Activated naive CD8-positive, alpha-beta T cell (primary cell): Measurements from ENCODE around the gene DENND1A.
"Not testable (repeated sequence)": the region's sequence is repeated elsewhere in the genome, so short reads cannot be mapped to it uniquely, and the experiment has no call there.

Experiments used
- H3K27ac Mint-ChIP-seq: one replicate; pipeline ENCODE4 v1.8.0; 2021; ENCODE audit warnings: mixed read lengths
- H3K27me3 Mint-ChIP-seq: one replicate; pipeline ENCODE4 v1.8.0; 2021; ENCODE audit warnings: mixed read lengths
- H3K36me3 Mint-ChIP-seq: one replicate; pipeline ENCODE4 v1.8.0; 2021; ENCODE audit warnings: mixed read lengths
- H3K4me1 Mint-ChIP-seq: one replicate; pipeline ENCODE4 v1.8.0; 2021; ENCODE audit warnings: low read depth, mixed read lengths
- H3K4me3 Mint-ChIP-seq: one replicate; pipeline ENCODE4 v1.8.0; 2021; ENCODE audit warnings: mild to moderate bottlenecking, mixed read lengths
- H3K9me3 Mint-ChIP-seq: one replicate; pipeline ENCODE4 v1.8.0; 2021; ENCODE audit warnings: low read depth, mixed read lengths

DENND1A gene

DNA sequence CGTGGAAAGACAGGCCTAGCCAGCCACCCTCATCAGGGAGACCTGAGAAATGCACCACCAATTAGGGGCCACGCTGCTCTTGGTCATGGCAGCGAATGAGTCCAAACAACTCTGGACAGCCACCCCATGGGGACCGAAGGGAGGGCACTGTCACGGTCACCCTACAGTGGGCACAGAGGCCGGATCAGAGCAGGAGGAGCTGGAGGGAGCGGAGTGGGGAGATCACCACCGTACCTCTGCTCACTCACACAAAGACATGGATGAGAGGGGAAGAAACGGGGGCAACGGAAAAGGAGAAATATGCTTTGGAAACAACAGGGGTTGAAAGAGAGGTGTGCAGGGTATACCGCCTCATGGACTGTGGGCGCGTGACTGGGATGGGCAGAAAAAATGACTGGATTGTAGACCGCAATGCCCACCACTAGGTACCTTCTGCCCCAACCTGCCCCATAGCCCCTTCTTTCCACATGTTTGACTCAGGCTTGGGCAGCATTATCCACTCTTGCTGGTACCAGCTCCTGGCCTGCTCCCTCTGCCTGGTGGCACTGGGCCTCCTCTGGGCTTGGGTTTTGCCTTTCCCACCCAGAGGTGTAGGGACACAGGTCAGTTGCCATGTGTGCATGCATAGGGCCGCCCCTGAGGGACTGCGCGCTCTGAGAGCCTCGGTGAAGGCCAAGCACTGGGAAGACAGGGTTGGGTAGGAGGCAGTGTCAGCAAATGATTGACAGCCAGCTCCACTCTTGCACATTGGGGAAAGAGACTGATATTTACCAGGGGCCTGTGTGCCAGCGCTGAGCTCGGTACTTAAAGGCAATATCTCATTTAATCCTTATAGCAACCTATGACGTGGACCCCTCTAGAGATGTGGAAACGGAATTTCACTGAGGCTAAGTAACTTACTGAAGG lies 497.3 kb downstream of the DENND1A start:
- no peaks in the 10 kb centered on the region for H3K27me3 Mint-ChIP-seq
- no peaks in the 10 kb centered on the region for H3K4me1 Mint-ChIP-seq
- H3K27ac Mint-ChIP-seq: no peak overlapping the region
- peaks cover 30% of the 10 kb centered on the region for H3K36me3 Mint-ChIP-seq
- H3K9me3 Mint-ChIP-seq: peaks cover 5% of the 10 kb centered on the region
- H3K4me3 Mint-ChIP-seq: no peak overlapping the region

DNA sequence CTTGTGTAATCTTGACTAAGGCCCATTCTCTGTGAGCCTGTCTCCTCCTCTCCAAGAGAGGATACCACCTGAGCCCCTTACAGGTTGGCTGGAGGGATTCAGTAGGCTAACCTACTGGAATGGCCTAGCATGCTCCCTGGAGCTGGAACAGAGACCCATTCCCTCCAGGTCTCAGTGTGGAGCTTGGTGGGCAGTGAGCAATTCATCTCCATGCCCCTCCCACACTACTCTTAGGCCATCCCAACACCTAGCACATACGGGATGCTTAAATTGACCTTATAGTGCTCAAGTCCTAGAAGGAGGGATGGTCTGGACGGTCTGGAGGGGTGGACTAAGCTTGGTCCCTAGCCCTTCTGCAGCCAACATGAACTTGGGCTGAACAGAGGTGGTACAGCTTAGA lies 498.3 kb downstream of the DENND1A start:
- no peaks in the 10 kb centered on the region for H3K4me1 Mint-ChIP-seq
- H3K27me3 Mint-ChIP-seq: no peaks in the 10 kb centered on the region
- H3K27ac Mint-ChIP-seq: no peak overlapping the region
- H3K4me3 Mint-ChIP-seq: no peak overlapping the region
- H3K9me3 Mint-ChIP-seq: peaks cover 5% of the 10 kb centered on the region
- peaks cover 32% of the 10 kb centered on the region for H3K36me3 Mint-ChIP-seq

DNA sequence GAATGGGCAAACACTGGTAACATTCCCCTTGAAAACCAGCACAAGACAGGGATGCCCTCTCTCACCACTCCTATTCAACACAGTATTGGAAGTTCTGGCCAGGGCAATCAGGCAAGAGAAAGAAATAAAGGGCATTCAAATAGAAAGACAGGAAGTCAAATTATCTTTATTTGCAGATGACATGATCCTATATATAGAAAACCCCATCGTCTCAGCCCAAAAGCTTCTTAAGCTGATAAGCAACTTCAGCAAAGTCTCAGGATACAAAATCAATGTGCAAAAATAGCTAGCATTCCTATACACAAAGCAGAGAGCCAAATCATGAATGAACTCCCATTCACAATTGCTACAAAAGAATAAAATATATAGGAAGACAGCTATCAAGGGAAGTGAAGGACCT lies 501.5 kb downstream of the DENND1A start:
- not testable (repeated sequence) for H3K27me3 Mint-ChIP-seq, H3K27ac Mint-ChIP-seq, H3K4me3 Mint-ChIP-seq, H3K9me3 Mint-ChIP-seq, H3K4me1 Mint-ChIP-seq
- H3K36me3 Mint-ChIP-seq: peaks cover 29% of the 10 kb centered on the region

DNA sequence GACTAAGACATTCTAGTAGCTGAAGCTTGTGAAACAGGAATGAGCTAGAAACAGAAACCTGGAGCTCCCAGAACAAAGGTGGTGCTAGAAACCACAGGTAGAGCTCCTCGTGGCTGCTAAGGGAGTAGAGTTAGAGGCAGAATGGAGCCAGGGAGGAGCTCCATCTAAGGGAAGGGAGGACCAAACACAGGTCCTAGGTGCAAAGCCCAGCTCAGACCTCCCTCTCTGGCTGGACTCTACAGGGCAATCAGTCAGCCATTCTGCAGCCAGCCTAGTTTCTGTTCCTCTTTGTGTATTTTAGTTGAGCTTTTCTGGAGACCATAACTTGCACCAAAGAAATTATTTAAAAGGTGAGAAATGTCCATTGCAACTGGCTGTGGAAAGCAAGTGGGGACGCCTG lies 503.5 kb downstream of the DENND1A start:
- H3K4me3 Mint-ChIP-seq: no peak overlapping the region
- H3K36me3 Mint-ChIP-seq: peaks cover 26% of the 10 kb centered on the region
- no peaks in the 10 kb centered on the region for H3K27me3 Mint-ChIP-seq
- no peaks in the 10 kb centered on the region for H3K4me1 Mint-ChIP-seq
- peaks cover 5% of the 10 kb centered on the region for H3K9me3 Mint-ChIP-seq
- H3K27ac Mint-ChIP-seq: no peak overlapping the region

DNA sequence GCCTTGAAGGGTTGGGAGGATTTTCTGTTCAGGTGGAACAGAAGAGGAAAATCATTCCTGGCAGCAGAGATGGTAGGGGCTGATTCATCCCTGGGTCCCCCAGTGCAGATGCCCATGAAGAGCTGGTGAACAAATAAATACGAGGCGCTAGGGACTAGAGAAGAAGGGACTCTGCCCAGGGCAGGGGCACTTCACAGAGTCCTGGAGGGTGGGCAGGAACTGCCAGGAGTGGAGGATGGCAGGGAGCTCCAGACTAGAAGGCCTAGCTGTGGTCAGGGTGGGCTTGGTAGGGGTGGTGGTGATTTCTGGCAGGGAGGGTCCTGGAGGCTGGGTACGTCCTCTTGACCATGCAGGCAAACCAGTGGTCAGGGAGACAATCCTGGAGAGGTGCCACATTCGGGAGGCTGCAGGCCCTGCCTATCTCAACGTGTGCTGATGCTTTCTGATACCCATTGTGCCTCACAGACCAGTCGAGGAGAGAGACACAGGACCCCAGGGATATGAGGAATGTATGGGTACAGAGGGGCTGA lies 504.0 kb downstream of the DENND1A start:
- no peaks in the 10 kb centered on the region for H3K4me1 Mint-ChIP-seq
- no peak overlapping the region for H3K27ac Mint-ChIP-seq
- H3K9me3 Mint-ChIP-seq: peaks cover 5% of the 10 kb centered on the region
- peaks cover 23% of the 10 kb centered on the region for H3K36me3 Mint-ChIP-seq
- no peaks in the 10 kb centered on the region for H3K27me3 Mint-ChIP-seq
- H3K4me3 Mint-ChIP-seq: no peak overlapping the region

DNA sequence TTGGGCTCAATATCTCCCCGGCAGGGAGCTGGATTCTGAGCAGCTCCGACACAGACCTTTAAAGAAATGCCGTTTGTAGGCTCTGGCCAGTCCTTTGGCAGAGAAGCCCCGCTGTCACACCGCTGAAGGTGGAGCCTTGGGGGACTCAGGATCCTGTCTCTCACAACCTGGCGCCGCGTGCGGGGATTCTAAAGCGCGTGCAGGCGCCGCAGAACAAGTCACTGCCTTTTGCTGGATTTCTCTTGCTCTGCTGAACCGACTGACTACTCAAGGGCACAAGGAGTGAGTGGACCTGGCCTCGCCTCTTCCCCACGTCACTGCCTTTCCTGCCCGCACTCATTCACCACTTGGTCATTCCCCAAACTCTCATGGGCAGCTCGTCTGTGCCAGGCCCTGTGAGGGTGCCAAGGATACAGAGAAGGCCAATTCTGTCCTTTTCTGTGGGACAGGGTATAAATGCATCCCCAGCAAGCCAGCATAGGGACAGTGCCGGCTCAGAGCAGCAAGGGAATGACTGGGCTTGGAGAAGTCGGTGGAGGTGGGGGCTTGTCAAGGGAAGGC lies 504.6 kb downstream of the DENND1A start:
- H3K4me3 Mint-ChIP-seq: no peak overlapping the region
- peaks cover 5% of the 10 kb centered on the region for H3K9me3 Mint-ChIP-seq
- peaks cover 21% of the 10 kb centered on the region for H3K36me3 Mint-ChIP-seq
- no peak overlapping the region for H3K27ac Mint-ChIP-seq
- no peaks in the 10 kb centered on the region for H3K4me1 Mint-ChIP-seq
- H3K27me3 Mint-ChIP-seq: no peaks in the 10 kb centered on the region

DNA sequence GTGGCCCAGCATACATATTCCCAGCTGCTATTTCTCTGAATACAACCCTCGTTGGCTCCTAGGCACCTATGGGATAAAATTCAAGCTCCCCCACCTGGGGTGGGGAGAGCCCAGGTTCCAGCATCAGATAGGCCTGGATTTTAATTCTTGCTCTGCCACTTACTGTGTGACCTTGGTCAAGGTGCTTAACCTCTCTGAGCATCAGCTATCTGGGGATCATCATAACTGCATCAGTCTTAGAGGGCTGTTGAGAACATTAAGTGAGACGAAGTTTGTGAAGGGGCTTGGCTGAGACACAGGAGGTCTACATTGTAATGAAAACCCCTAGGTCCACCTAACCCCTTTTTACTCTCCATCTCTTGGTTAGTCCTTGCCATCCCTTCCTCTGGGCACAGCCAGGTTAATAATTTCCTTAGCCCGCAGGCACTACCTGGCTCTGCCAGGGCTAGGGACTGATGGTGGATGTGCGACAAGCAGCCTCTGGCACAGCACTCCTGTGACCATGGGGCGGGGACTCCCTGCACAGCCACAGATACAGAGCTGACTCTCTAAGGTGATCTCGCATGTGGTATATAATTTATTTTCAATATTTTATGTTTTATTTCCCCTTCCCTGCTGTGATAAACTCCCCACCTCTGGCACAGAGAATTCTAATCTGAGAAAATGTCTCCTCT lies 505.2 kb downstream of the DENND1A start:
- no peak overlapping the region for H3K4me3 Mint-ChIP-seq
- no peaks in the 10 kb centered on the region for H3K27me3 Mint-ChIP-seq
- peaks cover 2% of the 10 kb centered on the region for H3K9me3 Mint-ChIP-seq
- no peak overlapping the region for H3K27ac Mint-ChIP-seq
- no peaks in the 10 kb centered on the region for H3K4me1 Mint-ChIP-seq
- H3K36me3 Mint-ChIP-seq: peaks cover 16% of the 10 kb centered on the region

DNA sequence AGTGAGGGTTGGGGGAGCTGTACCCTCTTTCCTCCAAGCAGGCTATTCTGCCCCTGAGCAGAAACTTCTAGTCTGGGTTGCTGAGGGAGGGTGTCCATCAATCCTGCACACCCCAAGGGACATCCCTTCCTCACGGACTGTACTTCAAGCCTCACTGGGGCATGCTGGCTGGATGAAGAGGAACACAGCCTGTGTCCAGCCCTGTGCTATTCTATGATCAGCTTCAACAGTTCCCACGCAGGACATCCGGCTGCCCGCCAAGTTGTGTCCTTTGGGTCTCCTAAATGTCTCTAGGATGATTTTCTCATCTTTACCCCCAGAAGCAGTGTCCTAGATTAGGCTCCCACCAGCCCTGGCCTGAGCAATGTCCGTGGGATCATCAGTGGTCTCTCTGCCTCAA lies 505.8 kb downstream of the DENND1A start:
- peaks cover 12% of the 10 kb centered on the region for H3K36me3 Mint-ChIP-seq

DNA sequence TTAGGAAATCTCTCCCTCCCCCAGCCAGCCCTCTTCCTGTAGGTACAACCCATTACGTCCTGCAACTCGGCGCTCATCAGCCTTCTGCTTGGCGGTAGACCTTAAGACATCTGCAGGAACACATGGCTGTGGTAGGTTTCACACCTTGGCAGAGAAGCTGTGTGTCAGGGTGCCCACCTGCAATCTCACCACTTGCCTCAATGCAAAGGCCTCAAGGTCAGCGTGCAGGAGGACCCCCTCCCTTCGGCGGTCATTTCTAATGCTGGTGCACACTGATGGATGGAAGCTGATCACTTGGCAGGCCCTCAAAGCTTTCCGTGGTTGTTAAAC lies 506.6 kb downstream of the DENND1A start:
- Mint-ChIP-seq H3K27ac (no peak overlapping the region), H3K27me3 (no peaks in the 10 kb centered on the region)

More for the DNA sequence above, 505.8 kb downstream of the DENND1A start:
- Mint-ChIP-seq H3K4me1 (no peaks in the 10 kb centered on the region), H3K27ac (no peak overlapping the region), H3K27me3 (no peaks in the 10 kb centered on the region), H3K4me3 (no peak overlapping the region), H3K9me3 (no peaks in the 10 kb centered on the region)

DNA sequence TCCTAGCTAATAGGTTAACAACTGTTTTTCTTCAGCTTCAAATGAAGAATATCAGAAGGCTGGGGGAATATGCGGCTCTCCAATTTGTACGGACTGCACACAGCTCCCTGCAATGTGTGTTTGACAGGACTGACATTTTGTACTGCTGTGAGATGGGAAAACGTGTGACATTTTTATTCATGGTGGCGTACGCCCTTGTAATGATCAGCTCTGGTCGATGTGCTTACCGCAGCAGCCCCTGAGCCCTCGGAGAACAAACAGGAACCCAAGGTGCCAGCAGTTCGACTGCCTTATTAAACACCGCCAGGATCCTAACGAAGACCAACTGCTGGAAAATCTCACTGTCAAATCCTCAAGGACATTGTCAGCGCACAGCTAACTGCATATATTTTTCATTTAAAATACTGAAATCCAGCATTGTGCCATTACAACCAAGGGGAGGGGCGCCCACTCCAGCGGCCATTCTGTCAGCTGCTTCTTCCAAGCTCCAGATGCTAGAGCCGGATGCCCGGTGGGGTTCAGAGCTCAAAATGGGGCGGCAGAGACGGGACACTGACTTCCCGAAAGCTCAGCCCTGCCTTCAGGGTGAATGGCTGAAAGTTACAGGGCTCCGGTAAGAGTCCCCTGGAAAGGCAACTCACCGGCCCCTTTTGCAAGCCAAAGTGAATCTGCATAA lies 507.2 kb downstream of the DENND1A start:
- H3K9me3 Mint-ChIP-seq: no peaks in the 10 kb centered on the region
- H3K27me3 Mint-ChIP-seq: no peaks in the 10 kb centered on the region
- no peak overlapping the region for H3K27ac Mint-ChIP-seq
- no peaks in the 10 kb centered on the region for H3K4me1 Mint-ChIP-seq
- H3K36me3 Mint-ChIP-seq: peaks cover 11% of the 10 kb centered on the region
- no peak overlapping the region for H3K4me3 Mint-ChIP-seq

More for the DNA sequence above, 506.6 kb downstream of the DENND1A start:
- Mint-ChIP-seq H3K36me3 (peaks cover 15% of the 10 kb centered on the region), H3K4me1 (no peaks in the 10 kb centered on the region), H3K4me3 (no peak overlapping the region), H3K9me3 (no peaks in the 10 kb centered on the region)

DNA sequence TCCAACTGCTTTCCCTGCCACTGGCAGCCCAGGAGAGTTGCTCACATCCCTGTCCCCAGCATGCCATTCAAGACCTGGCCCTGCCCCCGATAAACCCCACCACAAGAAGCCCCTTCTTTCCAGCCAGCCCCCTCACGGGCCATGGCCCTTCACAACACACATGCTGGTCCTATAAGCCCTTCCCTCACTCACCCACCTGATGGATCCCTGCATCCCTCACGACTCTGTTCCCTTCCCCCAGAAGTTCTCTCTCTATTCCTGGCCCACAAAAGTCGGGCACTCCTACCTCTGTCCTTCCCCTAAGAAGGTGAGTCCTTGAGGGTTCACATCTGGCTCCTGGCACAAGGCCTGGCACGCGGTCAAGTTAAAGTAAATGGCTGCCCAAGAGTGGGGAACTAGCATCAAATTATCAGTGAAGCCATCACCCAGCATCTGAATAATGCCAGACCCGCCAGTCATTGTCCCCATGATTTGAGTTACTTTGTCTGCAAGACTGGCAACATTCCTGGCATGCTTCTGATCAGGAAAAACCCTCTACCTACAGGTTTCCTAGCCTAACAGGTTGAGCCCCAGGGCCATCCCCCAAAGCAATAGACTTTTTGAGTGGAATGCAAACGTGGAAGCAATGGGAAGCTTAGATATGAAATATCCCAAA lies 508.0 kb downstream of the DENND1A start:
- H3K4me1 Mint-ChIP-seq: no peaks in the 10 kb centered on the region
- H3K36me3 Mint-ChIP-seq: peaks cover 7% of the 10 kb centered on the region
- H3K9me3 Mint-ChIP-seq: no peaks in the 10 kb centered on the region
- no peaks in the 10 kb centered on the region for H3K27me3 Mint-ChIP-seq
- H3K4me3 Mint-ChIP-seq: no peak overlapping the region
- H3K27ac Mint-ChIP-seq: no peak overlapping the region

DNA sequence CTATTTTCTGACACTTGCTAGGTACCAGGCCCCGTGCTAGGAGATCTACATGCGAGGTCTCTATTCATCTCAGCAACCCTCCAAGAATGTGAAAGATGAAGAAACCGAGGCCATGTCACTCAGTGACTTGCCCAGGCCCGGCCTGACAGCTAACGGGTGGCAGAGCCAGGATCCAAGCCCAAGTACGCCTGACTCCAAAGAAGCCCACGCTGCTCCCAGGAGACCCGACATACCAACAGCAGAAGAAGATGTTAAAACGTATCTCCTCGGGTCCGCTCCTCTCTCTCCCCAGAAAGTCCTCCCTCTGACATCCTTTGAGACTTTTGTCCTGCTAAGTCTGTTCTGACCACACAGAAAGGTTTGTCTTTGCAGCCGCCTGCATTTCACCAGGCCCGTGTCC lies 508.7 kb downstream of the DENND1A start:
- no peaks in the 10 kb centered on the region for H3K27me3 Mint-ChIP-seq

DNA sequence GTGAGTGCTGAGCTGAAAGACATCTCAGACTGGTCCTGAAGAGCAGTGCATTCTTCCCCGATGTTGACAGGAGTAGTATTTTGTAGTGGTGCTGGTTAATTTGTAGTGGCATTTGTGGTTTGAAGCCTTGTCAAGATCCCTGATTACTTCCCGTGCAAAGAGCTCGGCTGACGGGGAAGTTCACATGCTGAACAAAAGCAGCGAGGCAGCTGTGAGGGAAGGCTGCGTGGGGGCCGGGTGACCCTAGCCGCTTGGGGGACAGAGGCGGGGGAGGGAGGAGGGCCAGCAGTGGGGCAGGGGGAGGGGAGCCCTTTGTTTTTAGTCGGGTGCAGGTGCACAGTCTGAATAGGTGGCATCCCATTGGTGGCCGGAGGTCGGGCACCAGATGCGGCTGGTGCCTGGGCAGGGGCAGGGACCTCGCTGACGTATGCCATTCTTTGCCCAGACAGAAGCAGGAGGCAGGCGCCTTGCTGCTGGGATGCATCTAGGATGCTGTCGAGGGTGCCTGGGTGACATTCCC lies 509.3 kb downstream of the DENND1A start:
- Mint-ChIP-seq H3K4me3 (no peak overlapping the region), H3K27me3 (no peaks in the 10 kb centered on the region), H3K9me3 (no peaks in the 10 kb centered on the region), H3K27ac (no peak overlapping the region), H3K4me1 (no peaks in the 10 kb centered on the region), H3K36me3 (peaks cover 7% of the 10 kb centered on the region)

More for the DNA sequence above, 508.7 kb downstream of the DENND1A start:
- Mint-ChIP-seq H3K36me3 (peaks cover 7% of the 10 kb centered on the region), H3K4me3 (no peak overlapping the region), H3K27ac (no peak overlapping the region), H3K4me1 (no peaks in the 10 kb centered on the region), H3K9me3 (no peaks in the 10 kb centered on the region)
